Measurements from ENCODE around the gene H6PD.

The H6PD gene

GRCh38 chr1:9245661-9246060 lies 11.1 kb downstream of the H6PD start:
- H3K4me1 ChIP-seq: peaks cover 4 to 79% (median 69%) of the 10 kb centered on the region in 4 donors
- DNase-seq: no peak
- intact Hi-C loops (cut with DNase I; ENCODE audit: low total_unique reads): loop anchor here (10.0 kb wide), 1 partner anchor 111 kb away; no protein-coding TSS in a partner anchor

GRCh38 chr1:9246215-9246614 lies 11.6 kb downstream of the H6PD start:
- H3K9me3 ChIP-seq: no peaks in the 10 kb centered on the region
- DNase-seq: no peak
- H3K4me1 ChIP-seq: peaks cover 9 to 79% (median 69%) of the 10 kb centered on the region in 4 donors
- TF ChIP-seq CTCF (IDR thresholded peaks at IDR 0.05): no peak
- no peak overlapping the region for H3K27ac ChIP-seq
- intact Hi-C loops (cut with DNase I; ENCODE audit: low total_unique reads): loop anchor here (10.0 kb wide), 1 partner anchor 111 kb away; no protein-coding TSS in a partner anchor
- H3K36me3 ChIP-seq: peaks cover 15 to 35% (median 33%) of the 10 kb centered on the region in 3 donors
- H3K4me3 ChIP-seq: no peak overlapping the region
- H3K27me3 ChIP-seq: no peaks in the 10 kb centered on the region

More at GRCh38 chr1:9245661-9246060, 11.1 kb downstream of the H6PD start:
- peaks cover 15 to 35% (median 33%) of the 10 kb centered on the region in 3 donors for H3K36me3 ChIP-seq
- no peak overlapping the region for H3K27ac ChIP-seq
- no peak for TF ChIP-seq CTCF (IDR thresholded peaks at IDR 0.05)
- no peaks in the 10 kb centered on the region for H3K9me3 ChIP-seq
- H3K27me3 ChIP-seq: no peaks in the 10 kb centered on the region
- no peak overlapping the region for H3K4me3 ChIP-seq

GRCh38 chr1:9246841-9247785 lies 12.5 kb downstream of the H6PD start:
- H3K4me1 ChIP-seq: peaks cover 12 to 74% (median 68%) of the 10 kb centered on the region in 4 donors
- TF ChIP-seq CTCF (IDR thresholded peaks at IDR 0.05): no peak
- no peak for DNase-seq

GRCh38 chr1:9247894-9248293 lies 13.3 kb downstream of the H6PD start:
- H3K9me3 ChIP-seq: no peaks in the 10 kb centered on the region
- peaks cover 12 to 67% (median 61%) of the 10 kb centered on the region in 4 donors for H3K4me1 ChIP-seq
- H3K27ac ChIP-seq: peak overlapping the region; percentile 71 to 72
- peaks cover 15 to 35% (median 33%) of the 10 kb centered on the region in 3 donors for H3K36me3 ChIP-seq
- no peak for TF ChIP-seq CTCF (IDR thresholded peaks at IDR 0.05)
- no peak for DNase-seq
- no peak overlapping the region for H3K4me3 ChIP-seq
- no peaks in the 10 kb centered on the region for H3K27me3 ChIP-seq
- intact Hi-C loops (cut with DNase I; ENCODE audit: low total_unique reads): loop anchor here (10.0 kb wide), 1 partner anchor 113 kb away; no protein-coding TSS in a partner anchor

More at GRCh38 chr1:9246841-9247785, 12.5 kb downstream of the H6PD start:
- Histone ChIP-seq H3K4me3 (no peak overlapping the region), H3K27me3 (no peaks in the 10 kb centered on the region), H3K9me3 (no peaks in the 10 kb centered on the region), H3K36me3 (peaks cover 15 to 35% (median 33%) of the 10 kb centered on the region in 3 donors), H3K27ac (peak overlapping the region in 1 of 2 donors; percentile 72)
- intact Hi-C loops (cut with DNase I; ENCODE audit: low total_unique reads): loop anchor here (10.0 kb wide), 1 partner anchor 112 kb away; no protein-coding TSS in a partner anchor

GRCh38 chr1:9248341-9249262 lies 14.0 kb downstream of the H6PD start:
- peak overlapping the region; percentile 71 to 72 for H3K27ac ChIP-seq
- peaks cover 12 to 61% (median 54%) of the 10 kb centered on the region in 4 donors for H3K4me1 ChIP-seq
- H3K4me3 ChIP-seq: no peak overlapping the region
- peaks cover 15 to 35% (median 33%) of the 10 kb centered on the region in 3 donors for H3K36me3 ChIP-seq
- intact Hi-C loops (cut with DNase I; ENCODE audit: low total_unique reads): loop anchor here (10.0 kb wide), 1 partner anchor 114 kb away; no protein-coding TSS in a partner anchor
- no peaks in the 10 kb centered on the region for H3K27me3 ChIP-seq
- no peak for DNase-seq
- H3K9me3 ChIP-seq: no peaks in the 10 kb centered on the region
- no peak for TF ChIP-seq CTCF (IDR thresholded peaks at IDR 0.05)

Measured in tibial artery (tissue), 4 donors.